ENCODE measurements around the gene IFFO2. TPM values are rescaled to one million over a fixed set of nuclear protein-coding genes. Genes with fewer than 3 reads are reported as not detected.

The IFFO2 gene
- total RNA-seq (2022) (18.7 and 23.7 TPM in 2 replicates), Bru-seq, nascent RNA (percentile 60 among the genes with signal in this experiment), BruChase-seq, experiment 1, labeled RNA remaining after a 2-hour chase (percentile 66 among the genes with signal in this experiment), BruChase-seq, experiment 2, labeled RNA remaining after a 6-hour chase (percentile 56 among the genes with signal in this experiment)
- long read RNA-seq, full-length matches to known transcripts: 1 of 3 reads
- long read RNA-seq, partial matches to known transcripts: 0 of 3 reads
- long read RNA-seq, other reads (novel, unspliced or antisense): 2 of 3 reads

DNA sequence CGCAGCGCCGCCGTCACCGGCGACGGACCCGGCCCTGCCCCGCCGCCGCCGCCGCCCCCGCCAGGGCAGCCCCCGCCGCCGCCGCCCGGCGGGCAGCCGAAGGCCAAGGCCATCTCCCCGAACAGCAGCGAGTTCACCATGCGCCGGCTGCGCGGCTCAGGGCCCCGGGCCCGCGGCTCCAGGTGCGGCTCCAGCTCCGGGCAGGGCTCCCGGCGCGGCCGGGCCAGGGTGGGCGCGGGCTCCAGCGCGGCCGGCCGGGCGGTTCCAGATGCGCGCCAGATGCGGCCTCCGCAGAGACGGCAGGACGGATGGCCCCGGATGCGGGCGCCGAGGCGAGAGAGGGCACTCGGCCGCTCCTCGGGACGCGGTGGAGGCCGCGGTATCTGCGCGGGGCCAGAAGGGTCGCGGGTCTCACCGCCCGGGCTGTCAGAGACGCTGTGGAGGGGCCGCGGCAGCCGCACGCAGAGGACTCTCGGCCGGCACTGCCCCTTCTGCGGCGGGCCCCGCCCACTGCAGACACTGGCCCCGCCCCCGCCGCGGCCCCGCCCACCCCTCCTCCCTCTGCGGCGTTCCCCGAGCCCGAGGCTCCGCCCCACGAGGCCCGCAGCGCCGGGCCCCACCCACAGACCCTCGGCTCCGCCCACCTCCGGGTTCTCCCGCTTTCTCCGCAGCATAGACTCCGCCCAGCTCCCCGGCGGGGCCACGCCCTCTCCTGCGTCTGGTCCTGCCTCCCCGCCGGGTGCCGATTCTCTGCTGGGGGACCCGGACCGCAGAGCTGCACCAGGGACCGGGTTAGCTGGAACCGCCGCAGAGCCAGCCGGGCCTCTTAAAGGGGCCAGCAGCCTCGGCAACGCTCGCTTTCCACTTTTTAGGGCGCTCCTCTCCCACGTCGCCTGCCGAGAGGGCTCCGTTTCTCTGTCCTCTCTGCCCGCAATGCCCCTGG, at the start of gene IFFO2:
IFFO2 (minus strand) TSS at position 484 of the 943 bp plus-strand sequence; CDS start at position 140, 344 bp downstream.
- Histone ChIP-seq H3K36me3 (ENCODE audit: control insufficient read depth, insufficient read depth, low read length) (no peaks in the 10 kb centered on the region), H3K4me3 (ENCODE audit: low read depth, low read length) (peak within 1 kb of the TSS; percentile 90), H3K4me1 (0 out of 2 replicates have a peak, but pooled peaks cover 9% of the 10 kb centered on the region), H3K9me3 (no peaks in the 10 kb centered on the region), H3K27me3 (replicated peaks; ENCODE audit: control insufficient read depth, insufficient read depth, low read length) (no peaks in the 10 kb centered on the region)
- H3K4me3 Mint-ChIP-seq (ENCODE audit: unreplicated experiment): peak within 1 kb of the TSS; percentile 79
- TF ChIP-seq, protein P1, sequence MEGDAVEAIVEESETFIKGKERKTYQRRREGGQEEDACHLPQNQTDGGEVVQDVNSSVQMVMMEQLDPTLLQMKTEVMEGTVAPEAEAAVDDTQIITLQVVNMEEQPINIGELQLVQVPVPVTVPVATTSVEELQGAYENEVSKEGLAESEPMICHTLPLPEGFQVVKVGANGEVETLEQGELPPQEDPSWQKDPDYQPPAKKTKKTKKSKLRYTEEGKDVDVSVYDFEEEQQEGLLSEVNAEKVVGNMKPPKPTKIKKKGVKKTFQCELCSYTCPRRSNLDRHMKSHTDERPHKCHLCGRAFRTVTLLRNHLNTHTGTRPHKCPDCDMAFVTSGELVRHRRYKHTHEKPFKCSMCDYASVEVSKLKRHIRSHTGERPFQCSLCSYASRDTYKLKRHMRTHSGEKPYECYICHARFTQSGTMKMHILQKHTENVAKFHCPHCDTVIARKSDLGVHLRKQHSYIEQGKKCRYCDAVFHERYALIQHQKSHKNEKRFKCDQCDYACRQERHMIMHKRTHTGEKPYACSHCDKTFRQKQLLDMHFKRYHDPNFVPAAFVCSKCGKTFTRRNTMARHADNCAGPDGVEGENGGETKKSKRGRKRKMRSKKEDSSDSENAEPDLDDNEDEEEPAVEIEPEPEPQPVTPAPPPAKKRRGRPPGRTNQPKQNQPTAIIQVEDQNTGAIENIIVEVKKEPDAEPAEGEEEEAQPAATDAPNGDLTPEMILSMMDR (IDR thresholded peaks at IDR 0.05; ENCODE audit: insufficient read depth in 1 of 2, low read depth in 1 of 2, low read length in 1 of 2, severe bottlenecking in 1 of 2, unreplicated experiment in 1 of 2): no peak
- no TSS peak for BruUV-seq (replicated peaks)
- H3K27me3 Mint-ChIP-seq (ENCODE audit: insufficient read depth, unreplicated experiment): no peaks in the 10 kb centered on the region
- no peaks in the 10 kb centered on the region for H3K9me3 Mint-ChIP-seq (ENCODE audit: unreplicated experiment)
- H3K27ac Mint-ChIP-seq (ENCODE audit: unreplicated experiment): no peak within 1 kb of the TSS
- ChIA-PET CTCF (interaction anchor here (0.7 to 1.0 kb wide), 2 partner anchors 49 to 280 kb away, joined by 3 to 6 read pairs; no protein-coding TSS in a partner anchor), POLR2A (interaction anchor here (0.7 kb wide), 1 partner anchor 1376 kb away, joined by 4 read pairs; no protein-coding TSS in a partner anchor)
- intact Hi-C loops (cut with micrococcal nuclease; ENCODE audit: unreplicated experiment): loop anchor here (2.0 to 5.0 kb wide), 2 partner anchors 54 kb away; partner anchors contain the start of gene ALDH4A1
- peaks cover 4% of the 10 kb centered on the region for H3K36me3 Mint-ChIP-seq (ENCODE audit: insufficient read depth, unreplicated experiment)
- peaks cover 5% of the 10 kb centered on the region for H3K4me1 Mint-ChIP-seq (ENCODE audit: low read depth, unreplicated experiment)
- peak; percentile 93 to 96 for DNase-seq

DNA sequence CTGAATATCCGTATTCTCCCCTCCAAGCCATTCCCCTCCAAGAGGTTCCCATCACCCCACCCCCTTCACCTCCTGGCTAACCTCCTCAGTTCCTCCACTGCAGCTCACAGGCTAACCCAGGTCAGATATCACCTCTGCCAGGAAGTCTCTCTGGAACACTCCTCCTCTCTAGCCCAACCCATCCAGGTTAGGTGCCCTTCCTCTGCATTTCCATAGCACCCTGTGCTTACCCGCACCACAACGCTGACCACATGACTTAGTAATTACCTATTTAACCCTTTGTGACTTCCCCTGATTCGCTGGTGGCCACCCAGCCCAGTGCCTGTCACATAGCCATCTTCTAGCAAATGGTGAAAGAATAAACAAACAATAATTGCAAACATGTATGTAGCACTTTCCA, 49.5 kb upstream of the IFFO2 start:
- peaks cover 17% of the 10 kb centered on the region for H3K9me3 Mint-ChIP-seq (ENCODE audit: unreplicated experiment)
- H3K27me3 ChIP-seq (replicated peaks; ENCODE audit: control insufficient read depth, insufficient read depth, low read length): no peaks in the 10 kb centered on the region
- CTCF ChIA-PET: no interaction called here
- H3K4me3 ChIP-seq (ENCODE audit: low read depth, low read length): no peak overlapping the region
- no peaks in the 10 kb centered on the region for H3K27me3 Mint-ChIP-seq (ENCODE audit: insufficient read depth, unreplicated experiment)
- H3K9me3 ChIP-seq: peaks cover 5% of the 10 kb centered on the region; the same call in 1 of the 2 replicates
- H3K27ac Mint-ChIP-seq (ENCODE audit: unreplicated experiment): no peak overlapping the region
- no TSS peak for BruUV-seq (replicated peaks)
- H3K36me3 Mint-ChIP-seq (ENCODE audit: insufficient read depth, unreplicated experiment): no peaks in the 10 kb centered on the region
- peaks cover 24% of the 10 kb centered on the region for H3K4me1 Mint-ChIP-seq (ENCODE audit: low read depth, unreplicated experiment)
- H3K4me3 Mint-ChIP-seq (ENCODE audit: unreplicated experiment): no peak overlapping the region
- intact Hi-C loops (cut with micrococcal nuclease; ENCODE audit: unreplicated experiment): no loop called here
- no peaks in the 10 kb centered on the region for H3K36me3 ChIP-seq (ENCODE audit: control insufficient read depth, insufficient read depth, low read length)
- TF ChIP-seq, protein P1 (IDR thresholded peaks at IDR 0.05; ENCODE audit: insufficient read depth in 1 of 2, low read depth in 1 of 2, low read length in 1 of 2, severe bottlenecking in 1 of 2, unreplicated experiment in 1 of 2): no peak
- DNase-seq: no peak
- peaks cover 38% of the 10 kb centered on the region for H3K4me1 ChIP-seq
- POLR2A ChIA-PET: no interaction called here
